Stimulated activated effector memory CD8-positive, alpha-beta T cell treated with anti-CD3 and anti-CD28 coated beads, Interleukin-12 subunit alpha, Interleukin-12 subunit beta, amount 100 ng/mL, for 72 hours (primary cell): ENCODE data around the gene RUNX2.

Experiments
- ATAC-seq: fragments of 150-1000 bp; cut with Tn5 transposase; 2 replicates; pipeline ENCODE4 v1.10.0; 2021
- DNase-seq, 2 donors: peaks; one replicate each; pipeline ENCODE4 v3.0.0; 2021 to 2022; ENCODE audit warnings: low spot score in 2 of 2
- H3K27ac Mint-ChIP-seq: one replicate; pipeline ENCODE4 v1.8.0; 2022; ENCODE audit warnings: mild to moderate bottlenecking, mixed read lengths
- H3K36me3 Mint-ChIP-seq: one replicate; pipeline ENCODE4 v1.8.0; 2022; ENCODE audit warnings: mild to moderate bottlenecking, mixed read lengths
- H3K4me1 Mint-ChIP-seq: one replicate; pipeline ENCODE4 v1.8.0; 2022; ENCODE audit warnings: mixed read lengths
- H3K4me3 Mint-ChIP-seq: one replicate; pipeline ENCODE4 v1.8.0; 2022; ENCODE audit warnings: mild to moderate bottlenecking, mixed read lengths
- H3K9me3 Mint-ChIP-seq: one replicate; pipeline ENCODE4 v1.8.0; 2022; ENCODE audit warnings: mixed read lengths

The RUNX2 gene

GRCh38 chr6:45416700-45417099, 88.6 kb downstream of the RUNX2 start:
- H3K4me3 Mint-ChIP-seq: no peak overlapping the region
- ATAC-seq (no peak), DNase-seq (no peak)
- no peak overlapping the region for H3K27ac Mint-ChIP-seq
- peaks cover 46% of the 10 kb centered on the region for H3K4me1 Mint-ChIP-seq
- H3K36me3 Mint-ChIP-seq: peaks cover 27% of the 10 kb centered on the region
- H3K9me3 Mint-ChIP-seq: no peaks in the 10 kb centered on the region

DNA sequence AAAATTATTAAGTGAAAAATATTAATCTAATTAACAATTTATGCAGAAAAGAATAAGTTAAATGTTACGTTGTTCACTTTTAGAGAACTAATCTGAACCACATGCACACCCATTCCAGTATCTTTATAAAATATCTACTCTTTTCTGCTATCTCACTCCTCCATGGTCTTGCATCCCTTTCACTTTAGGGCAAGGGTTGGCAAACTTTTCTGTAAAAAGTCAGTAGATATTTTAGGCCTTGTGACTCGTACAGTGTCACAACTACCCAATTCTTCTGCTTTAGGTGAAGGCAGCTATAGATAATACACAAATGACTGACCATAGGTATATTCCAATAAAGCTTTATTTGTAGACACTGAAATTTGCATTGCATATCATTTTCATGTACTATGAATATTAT, 89.3 kb downstream of the RUNX2 start:
- no peak overlapping the region for H3K27ac Mint-ChIP-seq
- no peak for DNase-seq

GRCh38 chr6:45419571-45420082, 91.5 kb downstream of the RUNX2 start:
- Mint-ChIP-seq H3K27ac (peak overlapping the region; percentile 99), H3K4me1 (peaks cover 52% of the 10 kb centered on the region), H3K36me3 (peaks cover 52% of the 10 kb centered on the region), H3K9me3 (no peaks in the 10 kb centered on the region), H3K4me3 (peak overlapping the region; percentile 99)
- ATAC-seq: peak; percentile 58
- peak; percentile 45 to 68 for DNase-seq

More for the DNA sequence above, 89.3 kb downstream of the RUNX2 start:
- peaks cover 46% of the 10 kb centered on the region for H3K4me1 Mint-ChIP-seq
- no peaks in the 10 kb centered on the region for H3K9me3 Mint-ChIP-seq
- peaks cover 34% of the 10 kb centered on the region for H3K36me3 Mint-ChIP-seq
- H3K4me3 Mint-ChIP-seq: no peak overlapping the region
- no peak for ATAC-seq

GRCh38 chr6:45420083-45420908, 92.2 kb downstream of the RUNX2 start:
- H3K27ac Mint-ChIP-seq: peak overlapping the region; percentile 99

GRCh38 chr6:45420909-45421708, 93.0 kb downstream of the RUNX2 start:
- DNase-seq (no peak), ATAC-seq (no peak)
- peak overlapping the region; percentile 99 for H3K4me3 Mint-ChIP-seq
- peaks cover 38% of the 10 kb centered on the region for H3K4me1 Mint-ChIP-seq
- no peaks in the 10 kb centered on the region for H3K9me3 Mint-ChIP-seq
- peak overlapping the region; percentile 99 for H3K27ac Mint-ChIP-seq
- H3K36me3 Mint-ChIP-seq: peaks cover 60% of the 10 kb centered on the region

More at GRCh38 chr6:45420083-45420908, 92.2 kb downstream of the RUNX2 start:
- DNase-seq: peak in 1 of 2 donors; percentile 69
- H3K4me3 Mint-ChIP-seq: peak overlapping the region; percentile 99
- H3K36me3 Mint-ChIP-seq: peaks cover 58% of the 10 kb centered on the region
- peak; percentile 50 for ATAC-seq
- H3K9me3 Mint-ChIP-seq: no peaks in the 10 kb centered on the region
- H3K4me1 Mint-ChIP-seq: peaks cover 46% of the 10 kb centered on the region

DNA sequence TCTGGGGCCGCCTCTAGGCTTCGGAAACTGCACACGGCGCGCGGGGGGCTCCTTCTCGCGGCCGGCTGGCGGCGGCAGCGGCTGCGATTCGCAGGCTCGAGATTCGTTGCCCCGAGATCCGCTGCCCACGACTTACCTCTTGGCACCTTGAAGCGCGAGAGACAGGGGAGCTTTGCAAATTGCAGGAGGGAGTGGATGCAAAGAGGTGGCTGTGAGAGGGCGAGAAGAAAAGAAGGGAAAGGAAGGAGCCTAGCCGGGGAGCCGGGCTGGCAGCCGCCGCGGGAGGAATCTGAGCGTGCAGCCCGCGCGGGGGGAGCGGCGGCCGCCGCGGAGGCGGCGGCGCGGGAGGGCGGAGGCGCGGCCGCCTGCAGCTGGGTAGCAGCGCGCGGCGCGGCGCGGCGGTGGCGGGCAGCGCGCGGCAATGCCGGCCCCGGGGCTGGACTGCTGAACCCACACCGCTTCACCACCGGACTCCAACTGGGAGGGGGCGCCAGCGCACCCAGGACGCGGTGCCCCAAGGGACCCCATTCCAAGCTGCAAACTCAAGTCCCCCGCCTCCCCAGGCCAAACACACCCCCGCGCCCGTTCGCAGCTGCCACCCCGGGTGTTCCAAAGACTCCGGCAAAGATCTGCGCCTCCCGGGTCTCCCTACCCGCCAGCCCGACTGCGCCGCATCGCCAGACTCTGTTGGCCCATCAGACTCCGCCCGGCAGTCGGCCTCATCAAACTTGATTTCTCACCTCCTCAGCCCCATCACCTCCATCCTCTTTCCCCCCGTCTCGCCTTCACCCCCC, 93.8 kb downstream of the RUNX2 start:
- Mint-ChIP-seq H3K9me3 (no peaks in the 10 kb centered on the region), H3K4me3 (peak overlapping the region; percentile 99), H3K27ac (peak overlapping the region; percentile 99), H3K4me1 (peaks cover 31% of the 10 kb centered on the region), H3K36me3 (peaks cover 65% of the 10 kb centered on the region)
- peak; percentile 44 for ATAC-seq
- DNase-seq: peak; percentile 42 to 83

DNA sequence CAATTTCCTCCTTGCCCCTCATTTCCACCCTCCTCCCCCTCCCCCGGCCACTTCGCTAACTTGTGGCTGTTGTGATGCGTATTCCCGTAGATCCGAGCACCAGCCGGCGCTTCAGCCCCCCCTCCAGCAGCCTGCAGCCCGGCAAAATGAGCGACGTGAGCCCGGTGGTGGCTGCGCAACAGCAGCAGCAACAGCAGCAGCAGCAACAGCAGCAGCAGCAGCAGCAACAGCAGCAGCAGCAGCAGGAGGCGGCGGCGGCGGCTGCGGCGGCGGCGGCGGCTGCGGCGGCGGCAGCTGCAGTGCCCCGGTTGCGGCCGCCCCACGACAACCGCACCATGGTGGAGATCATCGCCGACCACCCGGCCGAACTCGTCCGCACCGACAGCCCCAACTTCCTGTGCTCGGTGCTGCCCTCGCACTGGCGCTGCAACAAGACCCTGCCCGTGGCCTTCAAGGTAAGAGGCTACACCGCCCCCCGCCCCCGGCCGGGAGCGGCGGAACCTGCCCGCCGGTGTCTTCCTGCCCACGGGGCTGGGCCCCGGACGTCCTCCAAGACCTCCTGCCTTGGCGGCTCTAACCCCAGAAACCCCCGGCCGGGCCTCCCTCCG, 94.5 kb downstream of the RUNX2 start:
- Mint-ChIP-seq H3K9me3 (no peaks in the 10 kb centered on the region), H3K36me3 (peaks cover 68% of the 10 kb centered on the region), H3K27ac (peak overlapping the region; percentile 99), H3K4me3 (peak overlapping the region; percentile 99), H3K4me1 (peaks cover 31% of the 10 kb centered on the region)
- ATAC-seq: peak; percentile 38
- DNase-seq: peak; percentile 43 to 84

- Mint-ChIP-seq H3K27ac (peak overlapping the region; percentile 99), H3K9me3 (no peaks in the 10 kb centered on the region), H3K36me3 (peaks cover 75% of the 10 kb centered on the region), H3K4me1 (peaks cover 38% of the 10 kb centered on the region), H3K4me3 (peak overlapping the region; percentile 99)
- ATAC-seq (peak; percentile 31), DNase-seq (peak in 1 of 2 donors; percentile 37)
Measured at GRCh38 chr6:45423111-45423823, 95.1 kb downstream of the RUNX2 start.

GRCh38 chr6:45423824-45424450, 95.8 kb downstream of the RUNX2 start:
- DNase-seq: no peak
- H3K27ac Mint-ChIP-seq: peak overlapping the region; percentile 99
- peaks cover 44% of the 10 kb centered on the region for H3K4me1 Mint-ChIP-seq
- no peaks in the 10 kb centered on the region for H3K9me3 Mint-ChIP-seq
- no peak for ATAC-seq
- peaks cover 81% of the 10 kb centered on the region for H3K36me3 Mint-ChIP-seq
- peak overlapping the region; percentile 99 for H3K4me3 Mint-ChIP-seq

DNA sequence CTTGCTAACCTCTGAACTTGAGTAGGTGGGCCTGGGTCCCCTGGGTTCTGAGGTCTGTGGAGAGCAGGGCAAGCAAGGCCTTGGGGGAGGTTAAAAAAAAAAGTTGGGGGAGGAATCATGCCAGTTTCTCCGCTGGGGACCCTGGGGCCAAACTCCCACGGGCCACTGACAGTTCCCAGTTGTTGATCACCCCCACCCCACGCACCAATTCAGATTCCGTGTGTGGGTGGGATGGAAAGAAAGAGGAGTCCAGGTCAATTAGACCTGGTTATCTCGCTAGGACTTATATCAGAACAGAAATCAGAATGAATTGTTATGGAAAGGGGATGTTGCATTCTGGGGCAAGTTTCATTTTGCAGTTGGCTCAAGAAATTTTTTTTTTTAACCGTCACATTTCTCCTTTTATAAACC, 96.3 kb downstream of the RUNX2 start:
- ATAC-seq: no peak
- peaks cover 45% of the 10 kb centered on the region for H3K4me1 Mint-ChIP-seq
- H3K36me3 Mint-ChIP-seq: peaks cover 82% of the 10 kb centered on the region
- no peak for DNase-seq
- peak overlapping the region; percentile 99 for H3K27ac Mint-ChIP-seq
- peak overlapping the region; percentile 99 for H3K4me3 Mint-ChIP-seq
- no peaks in the 10 kb centered on the region for H3K9me3 Mint-ChIP-seq

GRCh38 chr6:45426251-45426650, 98.1 kb downstream of the RUNX2 start:
- Mint-ChIP-seq H3K9me3 (no peaks in the 10 kb centered on the region), H3K4me1 (peaks cover 44% of the 10 kb centered on the region), H3K4me3 (peak overlapping the region; percentile 99), H3K36me3 (peaks cover 65% of the 10 kb centered on the region), H3K27ac (peak overlapping the region; percentile 99)
- DNase-seq: no peak
- ATAC-seq: no peak

GRCh38 chr6:45427726-45428125, 99.6 kb downstream of the RUNX2 start:
- no peaks in the 10 kb centered on the region for H3K9me3 Mint-ChIP-seq
- H3K27ac Mint-ChIP-seq: peak overlapping the region; percentile 95
- no peak for DNase-seq
- peaks cover 65% of the 10 kb centered on the region for H3K36me3 Mint-ChIP-seq
- H3K4me1 Mint-ChIP-seq: peaks cover 39% of the 10 kb centered on the region
- ATAC-seq: no peak
- H3K4me3 Mint-ChIP-seq: peak overlapping the region; percentile 73

DNA sequence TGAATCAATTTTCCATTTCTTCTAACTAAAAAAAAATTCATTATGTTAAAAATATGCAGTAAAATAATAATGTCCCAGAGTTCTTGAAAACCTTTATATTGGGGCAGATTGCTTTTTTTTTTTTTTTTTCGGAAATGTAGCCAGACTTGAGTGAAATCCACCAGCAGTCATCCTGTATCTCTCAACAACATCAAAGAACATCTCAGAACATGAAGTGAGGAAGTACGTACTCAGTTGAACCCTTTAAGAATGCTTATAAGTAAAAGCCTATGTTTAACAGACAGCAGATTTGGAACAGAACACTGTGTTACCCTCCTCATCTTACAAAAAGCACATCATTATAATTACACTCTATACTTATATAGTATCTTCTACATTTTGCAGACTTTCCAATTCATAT, 100.6 kb downstream of the RUNX2 start:
- no peaks in the 10 kb centered on the region for H3K9me3 Mint-ChIP-seq
- peak overlapping the region; percentile 95 for H3K27ac Mint-ChIP-seq
- peaks cover 67% of the 10 kb centered on the region for H3K36me3 Mint-ChIP-seq
- H3K4me1 Mint-ChIP-seq: peaks cover 39% of the 10 kb centered on the region
- DNase-seq (no peak), ATAC-seq (no peak)
- H3K4me3 Mint-ChIP-seq: peak overlapping the region; percentile 73
